ENCODE data around the gene ZNF398. TPM values are rescaled to one million over a fixed set of nuclear protein-coding genes. Genes with fewer than 3 reads are reported as not detected.
"Not testable (repeated sequence)": the region's sequence is repeated elsewhere in the genome, so short reads cannot be mapped to it uniquely, and the experiment has no call there.

Gene ZNF398
- total and polyA plus RNA-seq, 4 donors = 3.0 to 14.6 (median 8.4) TPM

DNA sequence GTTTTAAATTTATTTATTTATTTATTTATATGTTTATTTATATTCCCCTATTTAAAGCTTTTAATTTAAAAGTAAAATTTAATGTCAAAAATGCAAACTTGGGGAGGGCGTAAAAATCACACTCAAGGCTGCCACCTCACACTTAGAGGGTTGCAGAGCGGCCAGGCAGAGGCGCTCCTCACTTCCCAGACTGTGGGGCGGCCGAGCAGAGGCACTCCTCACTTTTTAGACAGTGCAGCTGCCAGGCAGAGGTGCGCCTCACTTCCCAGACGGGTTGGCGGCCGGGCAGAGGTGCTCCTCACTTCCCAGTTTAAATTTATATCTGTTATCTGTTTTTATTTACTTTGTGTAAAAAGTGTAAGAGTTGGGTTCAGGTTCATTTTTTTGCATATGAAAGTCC lies 11.1 kb upstream of the ZNF398 start:
- no peak overlapping the region for H3K9ac ChIP-seq (ENCODE audit: insufficient read depth in 1 of 2, low read length in 2 of 2)
- H3K4me1 ChIP-seq (ENCODE audit: control insufficient read depth in 5 of 5, insufficient read depth in 5 of 5, low read length in 5 of 5) = no peaks in the 10 kb centered on the region
- TF ChIP-seq, protein P1, sequence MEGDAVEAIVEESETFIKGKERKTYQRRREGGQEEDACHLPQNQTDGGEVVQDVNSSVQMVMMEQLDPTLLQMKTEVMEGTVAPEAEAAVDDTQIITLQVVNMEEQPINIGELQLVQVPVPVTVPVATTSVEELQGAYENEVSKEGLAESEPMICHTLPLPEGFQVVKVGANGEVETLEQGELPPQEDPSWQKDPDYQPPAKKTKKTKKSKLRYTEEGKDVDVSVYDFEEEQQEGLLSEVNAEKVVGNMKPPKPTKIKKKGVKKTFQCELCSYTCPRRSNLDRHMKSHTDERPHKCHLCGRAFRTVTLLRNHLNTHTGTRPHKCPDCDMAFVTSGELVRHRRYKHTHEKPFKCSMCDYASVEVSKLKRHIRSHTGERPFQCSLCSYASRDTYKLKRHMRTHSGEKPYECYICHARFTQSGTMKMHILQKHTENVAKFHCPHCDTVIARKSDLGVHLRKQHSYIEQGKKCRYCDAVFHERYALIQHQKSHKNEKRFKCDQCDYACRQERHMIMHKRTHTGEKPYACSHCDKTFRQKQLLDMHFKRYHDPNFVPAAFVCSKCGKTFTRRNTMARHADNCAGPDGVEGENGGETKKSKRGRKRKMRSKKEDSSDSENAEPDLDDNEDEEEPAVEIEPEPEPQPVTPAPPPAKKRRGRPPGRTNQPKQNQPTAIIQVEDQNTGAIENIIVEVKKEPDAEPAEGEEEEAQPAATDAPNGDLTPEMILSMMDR (IDR thresholded peaks at IDR 0.05; ENCODE audit: control extremely low read depth, extremely low read depth) = no peak
- peaks cover 0 to 3% (median 2%) of the 10 kb centered on the region in 4 donors for H3K36me3 ChIP-seq (ENCODE audit: control insufficient read depth in 4 of 4, insufficient read depth in 4 of 4, low read length in 4 of 4)
- no peaks in the 10 kb centered on the region for H3K27me3 ChIP-seq (ENCODE audit: control insufficient read depth in 3 of 3, insufficient read depth in 3 of 3, low read length in 2 of 3)
- ATAC-seq (ENCODE audit: insufficient read depth, low FRiP score) (no peak), DNase-seq (no peak)
- H3K4me3 ChIP-seq = no peak overlapping the region
- 97 to 98% methylated on average over 9 of the region's 9 CpGs for WGBS, 2 donors
- H3K27ac ChIP-seq (ENCODE audit: low read depth in 1 of 2, low read length in 1 of 2) = no peak overlapping the region
- no peaks in the 10 kb centered on the region for H3K9me3 ChIP-seq (ENCODE audit: control insufficient read depth in 4 of 4, insufficient read depth in 3 of 4, low read length in 3 of 4)

DNA sequence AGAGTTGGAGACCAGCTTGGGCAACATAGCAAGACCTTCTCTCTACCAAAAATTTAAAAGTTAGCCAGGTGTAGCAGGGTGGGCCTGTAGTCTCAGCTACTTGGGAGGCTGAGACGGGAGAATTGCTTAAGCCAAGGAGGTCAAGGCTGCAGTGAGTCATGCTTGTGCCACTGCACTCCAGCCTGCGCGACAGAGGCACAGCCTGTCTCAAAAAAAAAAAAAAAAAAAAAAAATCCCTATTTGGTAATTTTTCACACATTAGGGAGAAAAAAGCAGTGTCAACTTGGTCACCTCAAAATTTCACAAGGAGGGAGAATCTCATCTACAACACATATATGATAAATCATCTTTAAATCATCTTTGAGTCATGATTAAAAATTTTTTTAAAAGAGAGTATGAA lies 6.4 kb upstream of the ZNF398 start:
- DNase-seq (no peak), ATAC-seq (ENCODE audit: insufficient read depth, low FRiP score) (no peak)
- Histone ChIP-seq H3K9me3 (ENCODE audit: control insufficient read depth in 4 of 4, insufficient read depth in 3 of 4, low read length in 3 of 4) (no peaks in the 10 kb centered on the region), H3K36me3 (ENCODE audit: control insufficient read depth in 4 of 4, insufficient read depth in 4 of 4, low read length in 4 of 4) (no peaks in the 10 kb centered on the region), H3K9ac (ENCODE audit: insufficient read depth in 1 of 2, low read length in 2 of 2) (no peak overlapping the region), H3K4me1 (ENCODE audit: control insufficient read depth in 5 of 5, insufficient read depth in 5 of 5, low read length in 5 of 5) (peaks cover 0 to 6% (median 0%) of the 10 kb centered on the region in 5 donors), H3K27me3 (ENCODE audit: control insufficient read depth in 3 of 3, insufficient read depth in 3 of 3, low read length in 2 of 3) (no peaks in the 10 kb centered on the region), H3K27ac (ENCODE audit: low read depth in 1 of 2, low read length in 1 of 2) (no peak overlapping the region), H3K4me3 (no peak overlapping the region)
- WGBS, 2 donors = 32 to 67% methylated on average over 3 of the region's 3 CpGs
- TF ChIP-seq, protein P1 (IDR thresholded peaks at IDR 0.05; ENCODE audit: control extremely low read depth, extremely low read depth) = no peak

DNA sequence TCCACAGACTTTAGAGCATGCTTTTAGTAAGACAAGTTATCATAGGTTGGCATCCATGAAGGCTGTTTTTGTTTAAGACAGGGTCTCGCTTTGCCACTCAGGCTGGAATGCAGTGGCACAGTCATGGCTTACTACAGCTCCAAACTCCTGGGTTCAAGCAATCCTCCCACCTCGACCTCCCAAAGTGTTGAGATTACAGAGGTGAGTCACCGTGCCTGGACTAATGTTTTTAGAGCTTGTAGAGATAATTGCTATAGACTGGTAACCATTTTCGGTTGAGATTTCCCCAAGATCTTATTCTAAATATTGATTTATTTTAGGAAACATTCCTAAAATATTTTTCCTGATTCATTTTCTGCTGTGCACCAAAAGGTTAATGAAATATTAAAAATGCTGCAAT lies 5.4 kb upstream of the ZNF398 start:
- DNase-seq (no peak), ATAC-seq (ENCODE audit: insufficient read depth, low FRiP score) (no peak)
- Histone ChIP-seq H3K36me3 (ENCODE audit: control insufficient read depth in 4 of 4, insufficient read depth in 4 of 4, low read length in 4 of 4) (no peaks in the 10 kb centered on the region), H3K4me3 (no peak overlapping the region), H3K27me3 (ENCODE audit: control insufficient read depth in 3 of 3, insufficient read depth in 3 of 3, low read length in 2 of 3) (no peaks in the 10 kb centered on the region), H3K9me3 (ENCODE audit: control insufficient read depth in 4 of 4, insufficient read depth in 3 of 4, low read length in 3 of 4) (no peaks in the 10 kb centered on the region), H3K9ac (ENCODE audit: insufficient read depth in 1 of 2, low read length in 2 of 2) (no peak overlapping the region), H3K4me1 (ENCODE audit: control insufficient read depth in 5 of 5, insufficient read depth in 5 of 5, low read length in 5 of 5) (peaks cover 0 to 6% (median 0%) of the 10 kb centered on the region in 5 donors), H3K27ac (ENCODE audit: low read depth in 1 of 2, low read length in 1 of 2) (no peak overlapping the region)
- WGBS, 2 donors = 92 to 97% methylated on average over 4 of the region's 4 CpGs
- TF ChIP-seq, protein P1 (IDR thresholded peaks at IDR 0.05; ENCODE audit: control extremely low read depth, extremely low read depth) = no peak

DNA sequence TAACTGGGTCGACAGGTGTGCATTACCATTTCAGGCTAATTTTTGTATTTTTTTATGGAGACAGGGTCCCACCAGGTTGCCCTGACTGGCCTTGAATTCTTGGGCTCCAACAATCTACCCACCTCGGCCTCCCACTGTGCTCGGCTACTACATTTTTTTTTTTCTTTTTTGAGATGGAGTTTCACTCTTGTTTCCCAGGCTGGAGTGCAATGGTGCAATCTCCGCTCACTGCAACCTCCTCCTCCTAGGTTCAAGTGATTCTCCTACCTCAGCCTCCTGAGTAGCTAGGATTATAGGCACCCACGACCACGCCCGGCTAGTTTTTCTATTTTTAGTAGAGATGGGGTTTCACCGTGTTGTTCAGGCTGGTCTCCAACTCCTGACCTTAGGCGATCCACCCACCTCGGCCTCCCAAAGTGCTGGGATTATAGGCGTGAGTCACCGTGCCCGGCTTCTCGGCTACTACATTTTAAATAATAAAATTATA lies 2.8 kb upstream of the ZNF398 start:
- 72 to 85% methylated on average over 14 of the region's 14 CpGs for WGBS, 2 donors
- not testable (repeated sequence) for H3K27me3 ChIP-seq (ENCODE audit: control insufficient read depth in 3 of 3, insufficient read depth in 3 of 3, low read length in 2 of 3); H3K4me3 ChIP-seq; H3K36me3 ChIP-seq (ENCODE audit: control insufficient read depth in 4 of 4, insufficient read depth in 4 of 4, low read length in 4 of 4); H3K9me3 ChIP-seq (ENCODE audit: control insufficient read depth in 4 of 4, insufficient read depth in 3 of 4, low read length in 3 of 4); ATAC-seq (ENCODE audit: insufficient read depth, low FRiP score); H3K9ac ChIP-seq (ENCODE audit: insufficient read depth in 1 of 2, low read length in 2 of 2); H3K27ac ChIP-seq (ENCODE audit: low read depth in 1 of 2, low read length in 1 of 2); H3K4me1 ChIP-seq (ENCODE audit: control insufficient read depth in 5 of 5, insufficient read depth in 5 of 5, low read length in 5 of 5); DNase-seq

Measured in lung (tissue), 12 donors.